NCI-H2171 treated with DMSO at 0.1 percent for 48 hours (cell line): ENCODE measurements around the gene ITK.
"Not testable (repeated sequence)": the region's sequence is repeated elsewhere in the genome, so short reads cannot be mapped to it uniquely, and the experiment has no call there.

Experiments used
- DNase-seq: peaks from one replicate; lab custom pipeline; 2025; lab: John Stamatoyannopoulos, UW

The ITK gene

GRCh38 chr5:157168286-157168685 is 12.4 kb upstream of the ITK start:
- DNase-seq, result no peak

DNA sequence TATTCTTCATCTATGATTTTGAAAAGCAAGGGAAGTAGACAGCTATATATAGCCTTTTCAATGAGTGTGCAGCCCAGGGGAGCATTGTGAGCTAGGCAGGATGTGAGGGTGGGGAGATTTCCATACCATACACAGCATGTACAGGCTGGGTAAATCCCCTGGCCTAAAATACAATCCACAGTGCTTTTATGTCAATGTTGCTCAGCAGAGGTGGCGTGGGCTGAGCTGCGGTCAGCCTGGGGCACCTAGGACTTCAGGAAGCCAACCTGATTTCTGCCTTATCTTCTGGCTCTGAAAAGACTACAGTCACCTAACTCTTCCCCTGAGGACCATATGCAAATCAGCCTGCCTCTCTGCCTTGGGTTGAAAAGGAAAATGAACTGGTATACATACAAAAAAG is 8.2 kb upstream of the ITK start:
- no peak for DNase-seq

DNA sequence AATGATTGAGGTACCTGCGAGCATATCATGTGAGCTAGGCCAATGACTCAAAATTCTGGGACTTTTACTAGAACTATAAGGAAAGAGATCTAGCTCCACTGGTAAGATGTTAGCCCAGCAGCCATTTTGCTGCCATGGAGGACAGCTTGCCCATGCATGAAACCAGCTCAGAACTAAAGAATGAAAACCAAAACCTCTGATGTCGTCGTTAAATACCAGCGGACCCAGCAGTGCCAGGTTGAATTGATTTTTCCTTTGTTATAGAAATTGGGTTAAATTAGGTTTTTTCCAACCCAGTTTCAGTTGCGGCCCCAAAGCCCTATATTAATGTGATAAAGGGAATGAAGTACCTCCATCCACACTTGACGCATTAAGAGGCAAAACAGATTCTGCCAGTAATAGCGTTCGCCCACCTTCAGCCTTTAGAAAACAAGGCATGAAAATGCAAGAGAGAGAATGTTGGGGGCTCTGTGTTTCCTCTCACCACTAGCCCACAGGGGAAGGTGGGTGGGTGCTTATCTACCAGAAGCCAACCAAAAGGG is 5.5 kb upstream of the ITK start:
- DNase-seq, result no peak

DNA sequence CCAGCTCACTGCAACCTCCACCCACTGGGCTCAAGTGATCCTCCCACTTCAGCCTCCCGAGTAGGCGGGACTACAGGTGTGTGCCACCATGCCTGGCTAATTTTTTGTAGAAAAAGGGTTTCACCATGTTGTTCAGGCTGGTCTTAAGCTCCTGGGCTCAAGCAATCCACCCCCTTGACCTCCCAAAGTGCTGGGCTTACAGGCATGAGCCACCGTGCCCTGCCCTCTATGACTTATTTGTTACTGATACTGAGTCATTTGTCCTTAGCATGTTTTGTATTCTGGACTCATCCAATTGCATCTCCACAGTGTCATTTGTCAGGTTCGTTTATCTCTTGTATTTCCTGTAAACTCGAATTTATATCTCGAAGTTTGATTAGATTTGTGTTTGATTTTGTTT is 2.7 kb upstream of the ITK start:
- DNase-seq, result no peak

GRCh38 chr5:157178966-157179365 is 1.7 kb upstream of the ITK start:
- DNase-seq, result no peak

- DNase-seq, result no peak
Measured at GRCh38 chr5:157182143-157182757, 1.6 kb downstream of the ITK start.

DNA sequence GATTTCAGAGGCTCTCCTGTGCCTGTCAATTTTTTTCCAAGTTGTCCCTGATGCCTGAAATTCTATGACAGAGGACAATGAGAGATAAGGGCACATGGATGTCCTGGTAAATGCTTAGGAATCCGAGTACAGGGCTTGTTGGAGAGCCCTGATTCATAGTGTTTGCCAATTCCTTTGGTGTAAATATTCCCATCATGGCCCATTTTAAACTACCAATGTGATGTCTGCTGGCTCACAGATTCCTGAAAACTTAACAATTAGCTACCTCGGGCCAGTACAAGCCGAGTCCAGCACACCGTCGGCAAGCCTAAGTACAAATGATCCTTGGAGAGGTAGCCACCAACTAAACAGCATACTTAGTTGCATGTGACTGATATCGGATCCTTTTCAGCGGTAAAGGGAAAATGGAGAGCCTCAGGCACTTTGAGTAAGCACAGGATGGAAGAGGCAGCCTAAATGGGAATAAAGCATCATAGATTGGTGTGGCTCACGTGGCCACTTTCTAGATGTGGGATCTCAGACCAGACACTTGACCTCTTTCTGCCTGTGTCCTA is 3.6 kb downstream of the ITK start:
- no peak for DNase-seq

GRCh38 chr5:157185122-157185521 is 4.5 kb downstream of the ITK start:
- not testable (repeated sequence) for DNase-seq

DNA sequence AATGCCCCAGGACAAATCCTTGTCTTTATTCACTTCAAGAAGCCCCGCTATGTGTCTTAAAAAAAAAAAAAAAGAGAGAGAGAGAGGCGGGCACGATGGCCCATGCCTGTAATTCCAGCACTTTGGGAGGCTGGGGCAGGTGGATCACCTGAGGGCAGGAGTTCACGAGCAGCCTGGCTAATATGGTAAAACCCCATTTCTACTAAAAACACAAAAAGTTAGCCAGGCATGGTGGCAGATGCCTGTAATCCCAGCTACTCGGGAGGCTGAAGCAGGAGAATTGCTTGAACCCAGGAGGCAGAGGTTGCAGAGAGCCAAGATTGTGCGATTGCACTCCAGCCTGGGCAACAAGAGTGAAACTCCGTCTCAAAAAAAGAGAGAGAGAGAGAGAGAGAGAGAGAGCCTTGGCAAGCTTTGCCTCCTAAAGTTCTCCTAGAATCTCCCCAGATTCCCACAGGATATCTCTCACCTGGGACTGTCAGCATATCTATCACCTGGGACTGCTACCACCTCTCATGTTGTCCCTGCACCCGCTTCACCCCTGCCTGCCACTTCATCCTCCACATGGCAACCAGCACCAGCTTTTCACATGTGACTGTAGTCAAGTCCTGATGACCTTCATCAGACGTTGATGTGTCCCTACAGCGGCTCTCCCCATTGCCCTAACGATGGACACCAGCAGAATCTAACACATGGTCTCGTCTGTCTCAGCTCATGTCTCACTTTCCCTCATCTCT is 5.8 kb downstream of the ITK start:
- no peak for DNase-seq

DNA sequence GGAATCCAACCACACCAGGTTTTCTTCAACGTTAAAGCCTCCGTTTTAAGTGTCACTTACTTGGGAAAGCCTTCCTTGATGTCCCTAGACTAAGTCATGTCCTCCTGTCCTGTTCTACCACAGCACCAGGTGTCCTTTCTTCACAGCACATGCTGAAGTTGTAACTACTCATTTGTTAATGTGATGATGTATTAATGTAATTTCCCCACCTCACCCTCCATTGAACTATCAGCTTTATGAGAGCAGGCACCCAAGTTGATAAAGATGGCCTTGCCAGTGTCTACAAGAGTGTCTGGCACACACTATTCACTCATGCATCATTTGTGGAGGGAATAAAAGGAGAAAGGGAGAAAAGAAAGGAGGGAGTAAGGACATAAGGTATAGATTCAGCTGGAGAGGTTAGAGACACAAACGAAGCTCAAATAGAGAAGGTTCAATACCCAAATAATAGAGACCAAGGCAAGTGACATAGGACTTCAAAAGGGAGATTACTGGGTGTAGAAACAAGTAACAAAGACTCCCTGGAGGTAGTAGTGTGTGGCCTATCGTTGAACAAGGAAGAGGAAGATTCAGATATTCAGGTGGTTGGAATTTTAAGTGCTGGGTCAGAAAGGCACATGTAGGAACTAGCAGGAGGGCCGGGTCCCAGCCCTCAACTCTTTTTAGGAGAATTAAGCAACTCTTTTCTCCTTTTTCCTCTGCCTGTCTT is 6.6 kb downstream of the ITK start:
- DNase-seq, result no peak

DNA sequence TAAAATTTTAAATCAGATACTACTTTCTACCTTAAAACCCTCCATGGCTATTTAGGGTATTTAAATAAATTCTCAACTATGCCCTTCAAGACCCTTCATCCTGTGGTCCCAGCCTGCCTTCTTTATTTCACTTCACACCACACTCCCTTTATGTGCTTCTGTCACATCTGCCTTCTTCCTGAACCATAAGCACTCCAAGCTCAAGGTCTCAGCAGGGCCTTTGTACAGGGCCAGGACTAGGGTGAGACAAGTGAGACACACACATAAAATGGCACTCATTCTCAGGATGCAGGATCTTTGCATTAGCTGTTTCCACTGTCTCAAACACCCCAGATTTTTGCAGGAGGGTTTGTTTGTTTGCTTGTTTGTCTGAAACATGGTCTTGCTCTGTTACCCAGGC is 7.6 kb downstream of the ITK start:
- no peak for DNase-seq

DNA sequence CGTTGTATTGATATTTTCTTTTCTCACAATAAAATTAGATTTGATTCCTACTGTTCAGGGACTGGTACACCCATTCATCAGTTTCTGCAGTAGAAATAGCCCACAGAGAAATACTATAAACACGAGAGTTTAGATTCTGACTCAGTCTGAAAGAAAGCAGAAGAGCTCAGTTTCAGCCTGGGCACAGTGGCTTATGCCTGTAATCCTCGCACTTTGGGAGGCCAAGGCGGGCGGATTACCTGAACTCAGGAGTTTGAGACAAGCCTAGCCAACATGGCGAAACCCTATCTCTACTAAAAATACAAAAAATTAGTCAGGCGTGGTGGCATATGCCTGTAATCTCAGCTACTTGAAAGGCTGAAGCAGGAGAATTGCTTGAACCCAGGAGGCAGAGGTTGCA is 8.6 kb downstream of the ITK start:
- no peak for DNase-seq

GRCh38 chr5:157193699-157194424 is 13.2 kb downstream of the ITK start:
- no peak for DNase-seq

DNA sequence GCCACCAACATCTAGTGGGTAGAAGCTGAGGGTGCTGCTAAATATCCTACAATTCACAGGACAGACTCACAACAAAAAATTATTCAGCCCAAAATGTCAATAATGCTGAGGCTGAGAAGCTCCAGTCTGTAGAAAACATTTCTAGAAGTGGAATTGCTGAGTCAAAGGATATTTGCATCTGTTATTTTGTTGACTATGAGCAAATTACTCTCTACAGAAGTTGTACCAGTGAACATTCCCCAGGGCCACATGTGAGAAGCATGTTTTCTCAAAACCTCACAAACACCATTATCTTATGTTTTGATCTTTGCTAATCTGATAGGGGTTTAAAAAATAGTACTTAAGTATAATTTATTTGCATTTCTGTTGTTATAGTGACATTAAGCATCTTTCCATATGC is 15.4 kb downstream of the ITK start:
- no peak for DNase-seq

DNA sequence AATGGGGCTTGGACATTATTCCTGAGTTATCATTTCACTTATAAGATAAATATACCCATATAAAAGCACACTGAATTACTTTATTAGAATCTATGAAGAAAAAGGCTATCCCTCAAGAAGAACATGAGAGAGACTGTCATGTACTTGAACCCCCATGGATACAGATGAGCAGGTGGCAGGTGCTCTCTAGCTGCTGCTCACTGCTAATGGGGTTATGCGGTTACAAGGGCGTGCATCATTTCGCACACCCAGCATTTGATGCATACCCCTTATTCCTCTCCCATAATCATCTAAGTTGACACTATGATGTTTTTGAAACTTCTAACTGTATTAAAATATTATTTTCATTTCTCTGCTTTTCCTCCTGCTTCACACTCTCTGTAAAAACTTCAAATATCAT is 16.4 kb downstream of the ITK start:
- peak; percentile 1 for DNase-seq

GRCh38 chr5:157198277-157198986 is 17.8 kb downstream of the ITK start:
- DNase-seq, result no peak

DNA sequence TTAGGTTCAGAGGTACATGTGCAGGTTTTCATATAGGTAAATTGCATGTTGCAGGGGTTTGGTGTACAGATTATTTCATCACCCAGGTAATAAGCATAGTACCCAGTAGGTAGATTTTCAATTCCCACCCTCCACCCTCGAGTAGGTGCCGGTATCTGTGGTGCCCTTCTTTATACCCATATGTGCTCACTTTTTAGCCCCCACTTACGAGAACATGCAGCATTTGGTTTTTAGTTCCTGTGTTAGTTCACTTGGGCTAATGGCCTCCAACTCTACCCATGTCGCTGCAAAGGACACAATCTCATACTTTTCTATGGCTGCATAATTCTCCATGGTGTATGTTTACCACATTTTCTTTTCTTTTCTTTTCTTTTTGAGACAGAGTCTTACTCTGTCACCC is 21.2 kb downstream of the ITK start:
- DNase-seq, result no peak

GRCh38 chr5:157203417-157203816 is 22.8 kb downstream of the ITK start:
- no peak for DNase-seq

DNA sequence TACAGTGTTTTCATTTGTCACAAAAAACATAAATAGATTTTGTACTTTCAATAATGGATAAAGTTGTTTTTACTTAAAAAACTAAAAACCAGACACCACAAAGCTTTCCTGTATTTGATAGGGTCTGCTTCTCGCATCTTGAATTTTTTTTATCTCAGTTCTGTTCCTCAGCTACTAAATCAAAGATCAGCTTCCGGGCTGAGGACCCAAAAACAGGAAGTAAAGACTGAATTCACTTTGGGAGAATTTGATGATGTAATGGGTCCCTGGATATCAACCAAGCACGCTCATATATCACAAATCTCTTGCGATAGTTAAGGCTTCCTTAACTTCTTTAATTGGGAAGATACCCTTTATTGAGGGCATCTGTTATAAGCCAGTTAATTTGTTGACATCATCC is 24.1 kb downstream of the ITK start:
- no peak for DNase-seq

DNA sequence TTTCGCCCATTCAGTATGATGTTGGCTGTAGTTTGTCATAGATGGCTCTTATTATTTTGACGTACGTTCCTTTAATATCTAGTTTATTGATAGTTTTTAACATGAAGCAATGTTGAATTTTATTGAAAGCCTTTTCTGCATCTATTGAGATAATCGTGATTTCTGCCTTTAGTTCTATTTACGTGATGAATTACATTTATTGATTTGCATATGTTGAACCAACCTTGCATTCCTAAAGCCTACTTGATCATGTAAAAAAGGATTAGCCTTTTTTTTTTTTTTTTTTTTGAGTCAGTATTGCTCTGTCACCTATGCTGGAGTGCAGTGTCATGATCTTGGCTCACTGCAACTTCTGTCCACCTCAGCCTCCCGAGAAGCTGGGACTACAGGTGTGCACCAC is 25.1 kb downstream of the ITK start:
- no peak for DNase-seq

DNA sequence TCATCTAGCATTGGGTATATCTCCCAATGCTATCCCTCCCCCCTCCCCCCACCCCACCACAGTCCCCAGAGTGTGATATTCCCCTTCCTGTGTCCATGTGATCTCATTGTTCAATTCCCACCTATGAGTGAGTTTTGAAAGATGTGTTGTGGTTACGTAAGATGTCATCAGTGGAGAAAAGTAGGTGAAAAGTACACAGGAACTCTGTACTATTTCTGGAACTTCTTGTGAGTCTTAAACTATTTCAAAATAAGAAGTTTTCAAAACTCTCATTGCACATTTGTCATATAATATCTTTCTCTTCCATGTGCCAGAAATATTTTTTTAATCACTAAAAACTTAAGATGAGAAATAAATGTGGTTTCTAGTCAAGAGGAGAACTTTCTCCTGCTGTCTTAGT is 30.0 kb downstream of the ITK start:
- DNase-seq, result not testable (repeated sequence)

DNA sequence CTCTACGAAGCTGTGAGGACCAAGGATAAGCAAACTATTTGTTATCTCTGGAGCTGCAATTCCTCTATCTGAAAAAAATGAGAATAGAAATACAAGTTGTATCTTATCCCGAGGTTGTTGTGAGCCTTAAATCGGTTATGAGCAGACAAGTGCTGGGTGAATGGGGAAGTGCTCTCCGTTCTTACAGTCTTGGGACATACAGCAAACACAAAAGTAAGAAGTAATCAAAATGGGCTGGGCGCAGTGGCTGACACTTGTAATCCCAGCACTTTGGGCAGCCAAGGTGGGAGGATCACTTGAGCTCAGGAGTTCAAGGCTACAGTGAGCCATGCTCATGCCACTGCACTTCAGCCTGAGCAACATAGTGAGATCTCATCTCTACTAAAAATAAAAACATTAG is 31.7 kb downstream of the ITK start:
- DNase-seq, result no peak
